ENCODE data around the gene MDGA2.

The MDGA2 gene

GRCh38 chr14:47619392-47619791 lies 56.0 kb downstream of the MDGA2 start:
- DNase-seq, result no peak

- DNase-seq, result no peak
Measured at GRCh38 chr14:47606566-47606965, 68.8 kb downstream of the MDGA2 start.

GRCh38 chr14:47596860-47597259 lies 78.5 kb downstream of the MDGA2 start:
- no peak for DNase-seq

- no peak for DNase-seq
Measured at GRCh38 chr14:47596232-47596631, 79.2 kb downstream of the MDGA2 start.

GRCh38 chr14:47595552-47595951 lies 79.9 kb downstream of the MDGA2 start:
- DNase-seq, result no peak

- DNase-seq, result no peak
Measured at GRCh38 chr14:47590767-47591495, 84.5 kb downstream of the MDGA2 start.

- DNase-seq, result no peak
Measured at GRCh38 chr14:47585447-47585846, 90.0 kb downstream of the MDGA2 start.

GRCh38 chr14:47567273-47567672 lies 108.1 kb downstream of the MDGA2 start:
- no peak for DNase-seq

- DNase-seq, result no peak
Measured at GRCh38 chr14:47557894-47558293, 117.5 kb downstream of the MDGA2 start.

GRCh38 chr14:47555333-47555732 lies 120.1 kb downstream of the MDGA2 start:
- peak; percentile 55 for DNase-seq

- no peak for DNase-seq
Measured at GRCh38 chr14:47549886-47550285, 125.5 kb downstream of the MDGA2 start.

GRCh38 chr14:47543459-47543858 lies 131.9 kb downstream of the MDGA2 start:
- DNase-seq, result no peak

GRCh38 chr14:47541662-47542061 lies 133.7 kb downstream of the MDGA2 start:
- DNase-seq, result no peak

- DNase-seq, result peak; percentile 27
Measured at GRCh38 chr14:47539031-47539461, 136.4 kb downstream of the MDGA2 start.

GRCh38 chr14:47536341-47536740 lies 139.1 kb downstream of the MDGA2 start:
- DNase-seq, result no peak

- DNase-seq, result no peak
Measured at GRCh38 chr14:47526591-47527244, 148.7 kb downstream of the MDGA2 start.

GRCh38 chr14:47524524-47524923 lies 150.9 kb downstream of the MDGA2 start:
- DNase-seq, result no peak

GRCh38 chr14:47520382-47520781 lies 155.0 kb downstream of the MDGA2 start:
- no peak for DNase-seq

- no peak for DNase-seq
Measured at GRCh38 chr14:47511829-47512228, 163.6 kb downstream of the MDGA2 start.

GRCh38 chr14:47509957-47510356 lies 165.4 kb downstream of the MDGA2 start:
- no peak for DNase-seq

GRCh38 chr14:47507861-47508260 lies 167.5 kb downstream of the MDGA2 start:
- no peak for DNase-seq

- no peak for DNase-seq
Measured at GRCh38 chr14:47500369-47500768, 175.0 kb downstream of the MDGA2 start.

- DNase-seq, result no peak
Measured at GRCh38 chr14:47490766-47491165, 184.6 kb downstream of the MDGA2 start.

GRCh38 chr14:47490353-47490752 lies 185.1 kb downstream of the MDGA2 start:
- DNase-seq, result no peak
